ENCODE measurements around the gene PTDSS2.

PTDSS2 gene

GRCh38 chr11:496834-497564 lies 46.9 kb downstream of the PTDSS2 start:
- TF ChIP-seq EZH2phosphoT487 (IDR thresholded peaks at IDR 0.05; ENCODE audit: borderline replicate concordance) = no peak
- TF ChIP-seq, protein P1, sequence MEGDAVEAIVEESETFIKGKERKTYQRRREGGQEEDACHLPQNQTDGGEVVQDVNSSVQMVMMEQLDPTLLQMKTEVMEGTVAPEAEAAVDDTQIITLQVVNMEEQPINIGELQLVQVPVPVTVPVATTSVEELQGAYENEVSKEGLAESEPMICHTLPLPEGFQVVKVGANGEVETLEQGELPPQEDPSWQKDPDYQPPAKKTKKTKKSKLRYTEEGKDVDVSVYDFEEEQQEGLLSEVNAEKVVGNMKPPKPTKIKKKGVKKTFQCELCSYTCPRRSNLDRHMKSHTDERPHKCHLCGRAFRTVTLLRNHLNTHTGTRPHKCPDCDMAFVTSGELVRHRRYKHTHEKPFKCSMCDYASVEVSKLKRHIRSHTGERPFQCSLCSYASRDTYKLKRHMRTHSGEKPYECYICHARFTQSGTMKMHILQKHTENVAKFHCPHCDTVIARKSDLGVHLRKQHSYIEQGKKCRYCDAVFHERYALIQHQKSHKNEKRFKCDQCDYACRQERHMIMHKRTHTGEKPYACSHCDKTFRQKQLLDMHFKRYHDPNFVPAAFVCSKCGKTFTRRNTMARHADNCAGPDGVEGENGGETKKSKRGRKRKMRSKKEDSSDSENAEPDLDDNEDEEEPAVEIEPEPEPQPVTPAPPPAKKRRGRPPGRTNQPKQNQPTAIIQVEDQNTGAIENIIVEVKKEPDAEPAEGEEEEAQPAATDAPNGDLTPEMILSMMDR (conservative IDR thresholded peaks at IDR 0.05; ENCODE audit: low read length) = no peak
- Histone ChIP-seq H3K4me1 (ENCODE audit: insufficient read depth, low read length, poor library complexity, severe bottlenecking) (no peaks in the 10 kb centered on the region), H4K20me1 (ENCODE audit: insufficient read depth, low read length, poor library complexity, severe bottlenecking) (no peaks in the 10 kb centered on the region), H3K27me3 (ENCODE audit: insufficient read depth, low read length, poor library complexity, severe bottlenecking) (no peaks in the 10 kb centered on the region), H3K9me3 (ENCODE audit: insufficient read depth, low read depth, low read length) (no peaks in the 10 kb centered on the region), H3K36me3 (ENCODE audit: insufficient read depth, low read length) (peaks cover 47% of the 10 kb centered on the region; the same call in 1 of the 2 replicates), H3F3A (ENCODE audit: low read depth) (no peaks in the 10 kb centered on the region), H3K9me2 (replicated peaks; ENCODE audit: low read depth, low read length) (no peaks in the 10 kb centered on the region), H2AFZ (ENCODE audit: low read length) (no peak overlapping the region), H3K4me2 (ENCODE audit: low read depth, low read length, poor library complexity, severe bottlenecking) (no peak overlapping the region), H3K9ac (ENCODE audit: low read depth, low read length, poor library complexity, severe bottlenecking) (no peak overlapping the region), H3K79me2 (ENCODE audit: insufficient read depth, low read length) (no peaks in the 10 kb centered on the region), H3K4me3 (ENCODE audit: low read length, poor library complexity, severe bottlenecking) (no peak overlapping the region)

GRCh38 chr11:497565-498296 lies 47.7 kb downstream of the PTDSS2 start:
- peaks cover 45% of the 10 kb centered on the region; the same call in 1 of the 2 replicates for H3K36me3 ChIP-seq (ENCODE audit: insufficient read depth, low read length)

DNA sequence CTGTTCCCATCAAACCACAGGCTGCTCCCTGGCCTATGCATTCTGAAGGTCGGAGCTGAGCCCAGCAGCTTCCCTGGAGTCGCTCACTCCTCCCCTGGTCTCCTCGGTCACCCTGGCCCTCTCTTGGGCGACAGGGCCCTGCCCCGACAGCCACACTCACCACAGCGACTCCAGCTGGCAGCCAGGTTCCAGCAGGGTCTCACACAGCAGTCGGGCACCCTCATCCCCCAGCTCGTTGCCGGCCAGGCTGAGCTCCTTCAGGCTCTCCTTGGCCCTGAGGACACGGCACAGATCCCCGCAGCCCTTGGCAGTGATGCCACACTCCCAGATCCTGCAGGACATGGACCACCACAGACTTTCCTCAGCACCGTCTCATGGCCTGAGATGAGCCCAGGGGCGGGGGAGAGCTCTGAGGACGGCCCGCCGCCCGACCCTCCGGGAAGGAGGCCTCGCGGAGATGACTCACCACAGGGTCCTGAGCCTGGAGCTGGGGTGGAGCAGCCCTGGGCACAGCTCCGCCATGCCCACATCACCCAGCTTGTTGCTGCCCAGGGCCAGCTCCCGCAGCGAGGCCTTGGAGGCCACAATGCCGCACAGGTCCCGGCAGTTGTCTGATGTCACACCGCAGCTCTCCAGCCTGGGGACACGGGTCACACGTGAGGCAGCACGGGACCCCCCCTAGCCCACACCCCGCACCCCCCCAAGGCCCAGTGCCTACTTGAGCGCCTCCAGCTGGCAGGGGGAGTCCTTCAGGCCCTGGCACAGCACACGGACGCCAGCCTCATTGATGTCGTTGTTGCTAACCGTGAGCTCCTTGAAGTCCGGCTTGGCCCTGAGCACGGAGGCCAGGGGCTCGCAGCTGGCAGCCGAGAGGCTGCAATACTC lies 48.5 kb downstream of the PTDSS2 start:
- Histone ChIP-seq H3K4me1 (ENCODE audit: insufficient read depth, low read length, poor library complexity, severe bottlenecking) (no peaks in the 10 kb centered on the region), H3K9me3 (ENCODE audit: insufficient read depth, low read depth, low read length) (no peaks in the 10 kb centered on the region), H3K79me2 (ENCODE audit: insufficient read depth, low read length) (peaks cover 4% of the 10 kb centered on the region; the same call in 1 of the 2 replicates), H3K36me3 (ENCODE audit: insufficient read depth, low read length) (peaks cover 43% of the 10 kb centered on the region; the same call in 1 of the 2 replicates), H3K4me2 (ENCODE audit: low read depth, low read length, poor library complexity, severe bottlenecking) (no peak overlapping the region), H3F3A (ENCODE audit: low read depth) (no peaks in the 10 kb centered on the region), H3K9ac (ENCODE audit: low read depth, low read length, poor library complexity, severe bottlenecking) (no peak overlapping the region), H4K20me1 (ENCODE audit: insufficient read depth, low read length, poor library complexity, severe bottlenecking) (no peaks in the 10 kb centered on the region), H3K27me3 (ENCODE audit: insufficient read depth, low read length, poor library complexity, severe bottlenecking) (no peaks in the 10 kb centered on the region), H2AFZ (ENCODE audit: low read length) (no peak overlapping the region), H3K4me3 (ENCODE audit: low read length, poor library complexity, severe bottlenecking) (no peak overlapping the region), H3K9me2 (replicated peaks; ENCODE audit: low read depth, low read length) (no peaks in the 10 kb centered on the region)
- no peak for TF ChIP-seq EZH2phosphoT487 (IDR thresholded peaks at IDR 0.05; ENCODE audit: borderline replicate concordance)
- TF ChIP-seq, protein P1 (conservative IDR thresholded peaks at IDR 0.05; ENCODE audit: low read length) = no peak

More at GRCh38 chr11:497565-498296, 47.7 kb downstream of the PTDSS2 start:
- no peaks in the 10 kb centered on the region for H3K4me1 ChIP-seq (ENCODE audit: insufficient read depth, low read length, poor library complexity, severe bottlenecking)
- no peaks in the 10 kb centered on the region for H3F3A ChIP-seq (ENCODE audit: low read depth)
- no peaks in the 10 kb centered on the region for H3K27me3 ChIP-seq (ENCODE audit: insufficient read depth, low read length, poor library complexity, severe bottlenecking)
- TF ChIP-seq, protein P1 (conservative IDR thresholded peaks at IDR 0.05; ENCODE audit: low read length) = no peak
- no peak for TF ChIP-seq EZH2phosphoT487 (IDR thresholded peaks at IDR 0.05; ENCODE audit: borderline replicate concordance)
- H2AFZ ChIP-seq (ENCODE audit: low read length) = no peak overlapping the region
- H4K20me1 ChIP-seq (ENCODE audit: insufficient read depth, low read length, poor library complexity, severe bottlenecking) = no peaks in the 10 kb centered on the region
- H3K4me3 ChIP-seq (ENCODE audit: low read length, poor library complexity, severe bottlenecking) = no peak overlapping the region
- H3K9ac ChIP-seq (ENCODE audit: low read depth, low read length, poor library complexity, severe bottlenecking) = no peak overlapping the region
- no peaks in the 10 kb centered on the region for H3K9me2 ChIP-seq (replicated peaks; ENCODE audit: low read depth, low read length)
- peaks cover 3% of the 10 kb centered on the region; the same call in 1 of the 2 replicates for H3K79me2 ChIP-seq (ENCODE audit: insufficient read depth, low read length)
- no peaks in the 10 kb centered on the region for H3K9me3 ChIP-seq (ENCODE audit: insufficient read depth, low read depth, low read length)
- H3K4me2 ChIP-seq (ENCODE audit: low read depth, low read length, poor library complexity, severe bottlenecking) = no peak overlapping the region
